CD4-positive, alpha-beta T cell treated with Interleukin-17A for 1 hour (primary cell): ENCODE data around the gene PROX2.

Source experiments
- DNase-seq: peaks from one replicate; pipeline ENCODE4 v3.0.0-alpha.2; 2020

Gene PROX2

DNA sequence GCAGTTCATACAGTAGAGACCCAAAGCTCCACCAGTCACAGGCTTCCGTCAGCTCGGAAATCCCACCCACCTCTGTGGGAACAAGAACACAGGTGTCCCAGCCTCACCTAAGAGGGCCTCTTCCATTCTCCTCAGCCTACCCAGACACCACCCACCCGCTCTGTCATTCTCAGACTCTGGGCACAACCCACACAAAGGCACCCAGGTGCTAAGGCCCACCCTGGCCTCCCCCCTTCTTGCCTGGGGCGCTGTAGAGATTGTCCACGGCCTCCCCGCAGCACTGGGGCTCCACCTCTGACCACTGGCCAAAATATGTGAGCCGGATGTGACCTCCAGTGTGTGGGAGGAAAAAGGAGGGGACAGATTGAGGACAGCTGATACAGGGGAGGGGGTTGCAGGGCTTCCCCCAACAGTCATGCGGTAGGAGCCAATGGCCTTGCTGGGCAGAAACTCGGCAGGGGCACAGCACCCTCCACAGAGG is 33.0 kb upstream of the PROX2 start:
- DNase-seq: no peak

DNA sequence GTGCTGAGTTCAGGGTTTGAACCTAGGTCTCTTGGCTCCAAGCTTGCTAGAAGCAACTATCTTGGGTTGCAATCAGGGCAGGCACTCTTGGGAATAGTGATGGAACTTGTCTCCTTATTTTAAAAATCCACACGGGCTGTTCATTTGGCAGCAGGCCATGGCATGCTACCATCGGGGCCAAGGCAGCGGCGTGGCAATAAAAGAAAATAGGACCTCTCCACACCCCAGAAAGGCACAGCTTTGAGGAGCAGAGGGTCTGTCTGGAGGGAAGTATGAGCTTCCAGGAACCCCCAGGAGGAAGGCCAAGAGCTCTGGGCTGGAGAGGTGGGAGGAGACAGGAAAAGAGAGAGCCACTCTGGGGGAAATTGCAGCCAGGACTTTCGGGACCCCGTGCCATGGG is 31.8 kb upstream of the PROX2 start:
- DNase-seq: no peak

DNA sequence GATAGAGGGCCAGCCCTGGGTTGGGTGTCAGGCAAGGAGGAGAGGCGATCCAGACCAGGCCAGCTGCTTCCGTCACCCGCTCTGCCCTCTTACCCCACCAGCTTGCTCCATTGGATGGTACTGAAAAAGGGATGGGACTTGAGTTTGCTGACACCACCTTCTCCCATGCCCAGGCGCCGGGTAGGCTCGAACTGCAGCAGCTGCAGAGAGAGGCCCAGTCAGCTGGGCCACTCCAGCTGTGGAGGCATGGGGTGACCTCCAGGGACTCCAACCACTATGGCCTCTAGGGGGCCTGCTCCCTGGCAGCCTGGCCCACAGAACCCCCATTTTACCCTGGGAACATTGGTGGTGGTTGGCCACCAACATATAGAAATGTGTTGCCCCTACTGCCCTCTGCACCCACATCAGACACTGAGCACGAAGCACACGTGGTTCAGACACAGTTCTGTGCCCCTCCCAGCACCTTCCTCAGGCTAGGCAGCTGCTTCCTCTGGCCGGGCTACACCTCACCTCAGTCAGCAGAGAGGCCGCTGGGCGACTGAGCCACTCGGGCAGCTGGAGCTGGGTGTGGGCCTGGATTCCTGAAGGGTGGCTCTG is 31.1 kb upstream of the PROX2 start:
- DNase-seq: no peak

DNA sequence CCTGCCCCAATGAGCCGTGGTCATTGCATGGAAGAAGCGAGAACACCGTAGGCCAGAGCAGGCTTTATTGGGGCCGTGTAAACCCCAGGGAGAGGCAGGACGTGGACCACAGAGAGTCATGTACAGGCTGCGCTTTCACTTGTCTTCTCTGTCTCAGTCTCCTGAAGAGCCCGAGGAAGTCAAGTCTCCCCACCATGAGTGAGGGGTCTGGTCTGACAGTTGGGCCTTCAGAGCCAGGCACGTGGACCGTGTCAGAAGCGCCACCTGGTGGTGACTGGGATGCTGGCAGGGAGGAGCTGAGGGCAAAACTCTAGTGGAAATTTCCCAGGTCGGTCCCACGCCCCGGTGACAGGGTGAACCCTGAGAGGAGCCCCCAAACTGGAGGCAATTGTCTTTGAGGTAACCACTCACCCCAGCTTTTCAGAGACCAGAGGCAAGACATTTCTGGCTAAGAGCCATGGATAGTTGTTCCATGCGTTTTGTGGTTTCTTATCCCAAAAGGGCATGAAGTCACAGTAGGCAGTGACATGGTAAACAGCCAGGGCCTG is 29.7 kb upstream of the PROX2 start:
- peak; percentile 79 for DNase-seq

DNA sequence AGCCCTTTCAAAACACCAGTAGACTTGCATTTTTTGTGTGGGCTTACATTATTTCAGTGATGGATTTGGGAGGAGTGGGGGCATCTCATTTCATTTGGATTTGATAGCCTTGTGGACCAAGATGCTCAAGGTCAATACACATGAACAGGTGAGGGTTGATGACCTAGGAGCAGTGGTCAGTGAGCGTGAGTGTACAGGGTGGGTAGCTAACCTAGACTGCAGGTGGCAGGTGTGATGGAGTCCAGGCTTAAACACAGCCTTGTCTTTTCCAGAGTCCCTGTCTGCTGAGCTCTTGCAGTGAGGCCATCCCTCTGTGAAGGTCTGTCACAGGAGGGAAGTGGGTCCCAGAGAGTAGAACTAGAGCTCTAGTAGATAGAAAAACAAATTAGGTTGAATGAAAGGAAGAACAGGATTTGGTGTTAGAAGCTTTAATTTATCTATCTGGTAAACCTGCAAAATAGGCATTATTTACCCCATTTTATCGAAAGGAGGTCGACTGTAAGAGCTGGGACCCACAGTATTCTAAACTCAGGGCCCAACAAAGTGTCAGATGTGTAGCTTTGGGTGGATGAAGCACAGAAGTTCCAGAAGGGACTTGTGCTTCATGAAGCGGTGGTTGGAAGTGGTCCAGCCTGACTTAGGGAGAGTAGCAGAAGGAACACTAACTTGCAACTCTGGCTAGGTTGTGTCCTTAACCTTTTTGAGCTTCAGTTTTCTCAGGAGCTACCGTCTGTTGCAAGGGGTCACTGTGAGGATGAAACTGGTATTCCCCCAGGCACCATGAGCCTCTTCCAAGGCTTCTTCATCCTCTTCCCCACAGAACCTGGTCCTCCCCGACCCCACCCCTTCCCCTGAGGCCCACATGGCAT is 28.9 kb upstream of the PROX2 start:
- DNase-seq: no peak

DNA sequence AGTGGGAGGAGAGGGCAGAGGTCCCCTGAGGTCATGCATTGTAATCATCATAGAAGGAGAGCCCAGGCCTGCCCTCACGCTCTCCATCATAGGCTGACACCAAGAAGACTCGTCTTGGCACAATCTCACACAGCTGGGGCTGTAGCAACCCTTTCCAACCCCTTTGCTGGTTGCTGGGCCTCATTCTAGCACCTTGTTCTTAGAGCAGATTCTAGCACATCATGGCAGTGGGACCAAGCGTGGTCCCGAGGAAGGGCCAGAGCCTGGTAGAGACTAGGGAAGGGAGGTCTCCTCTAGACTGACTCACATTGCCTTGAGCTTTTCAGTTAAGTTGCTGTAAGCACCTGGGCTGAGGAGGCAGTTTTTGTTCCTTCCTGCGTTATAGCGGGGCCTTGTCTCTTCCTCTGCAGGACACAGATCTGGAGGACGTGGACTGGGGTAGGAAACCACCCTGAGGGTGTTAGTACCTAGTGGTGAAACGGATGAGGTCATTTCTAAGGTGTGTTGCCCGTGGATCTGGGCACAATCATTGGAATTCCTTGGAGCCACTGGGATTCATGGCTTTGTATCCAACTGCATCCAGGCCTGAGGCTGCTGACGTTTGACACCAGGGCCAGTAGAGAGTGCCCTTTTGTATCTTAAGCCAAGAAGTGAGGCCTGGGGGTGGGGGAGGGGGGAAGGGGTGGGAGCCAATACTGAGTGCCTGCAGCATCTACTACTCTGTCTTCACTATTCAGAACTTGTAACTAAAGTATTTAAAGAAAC is 27.2 kb upstream of the PROX2 start:
- DNase-seq: no peak

DNA sequence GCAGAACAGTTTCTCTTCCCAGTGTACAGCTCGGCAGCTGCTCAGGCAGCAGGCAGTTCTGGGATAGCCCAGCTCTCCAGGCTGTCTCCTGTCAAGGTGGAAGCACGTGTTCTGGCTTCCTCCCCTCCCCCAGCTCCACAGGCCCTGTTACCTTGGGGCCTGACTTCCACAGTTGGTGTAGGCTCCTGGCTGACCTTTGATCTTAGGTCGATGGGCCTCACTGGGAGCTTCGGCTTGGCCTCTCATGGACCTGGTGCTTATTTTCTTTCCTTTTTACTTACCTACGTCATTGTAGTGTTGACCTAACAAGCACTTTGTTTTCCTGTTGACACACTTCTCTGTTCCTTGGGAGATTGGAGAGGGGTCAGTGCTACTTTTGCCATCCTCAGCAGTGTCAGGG is 22.7 kb upstream of the PROX2 start:
- no peak for DNase-seq

DNA sequence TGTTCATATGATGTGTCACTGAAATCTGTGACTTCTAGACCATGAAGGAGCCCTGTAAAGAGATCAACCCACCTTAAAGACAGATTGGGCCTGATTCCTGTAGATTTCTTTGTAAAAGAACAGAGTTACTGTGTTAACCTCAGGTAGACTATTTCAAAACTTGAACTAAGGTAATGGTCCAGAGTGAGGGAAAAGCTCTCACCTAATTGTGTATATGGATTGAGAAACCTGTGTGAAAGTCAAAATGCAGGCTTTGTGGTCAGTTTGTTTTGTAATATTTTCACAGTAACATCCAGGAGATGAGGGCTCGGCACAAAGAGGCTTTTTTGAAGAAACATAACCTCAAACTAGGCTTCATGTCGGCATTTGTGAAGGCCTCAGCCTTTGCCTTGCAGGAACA is 22.1 kb upstream of the PROX2 start:
- DNase-seq: no peak

DNA sequence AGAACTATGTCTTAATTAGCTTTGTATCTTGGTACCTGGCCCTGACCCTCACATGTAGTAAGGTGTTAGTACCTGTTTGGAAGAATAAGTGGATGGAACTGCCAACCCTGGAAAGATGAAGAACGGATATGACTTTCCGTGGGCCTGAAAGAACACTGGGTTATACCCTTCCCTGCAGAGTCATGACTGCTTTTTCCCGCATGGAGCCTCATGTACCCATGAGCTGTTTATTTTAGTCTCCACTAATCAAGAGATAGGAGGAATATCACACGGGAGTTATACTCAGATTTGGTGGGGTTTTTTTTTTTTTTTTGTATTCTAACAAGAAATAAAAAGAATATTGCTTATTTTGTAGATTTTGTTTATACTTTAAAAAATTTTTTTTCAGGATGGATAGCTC is 21.7 kb upstream of the PROX2 start:
- DNase-seq: no peak

DNA sequence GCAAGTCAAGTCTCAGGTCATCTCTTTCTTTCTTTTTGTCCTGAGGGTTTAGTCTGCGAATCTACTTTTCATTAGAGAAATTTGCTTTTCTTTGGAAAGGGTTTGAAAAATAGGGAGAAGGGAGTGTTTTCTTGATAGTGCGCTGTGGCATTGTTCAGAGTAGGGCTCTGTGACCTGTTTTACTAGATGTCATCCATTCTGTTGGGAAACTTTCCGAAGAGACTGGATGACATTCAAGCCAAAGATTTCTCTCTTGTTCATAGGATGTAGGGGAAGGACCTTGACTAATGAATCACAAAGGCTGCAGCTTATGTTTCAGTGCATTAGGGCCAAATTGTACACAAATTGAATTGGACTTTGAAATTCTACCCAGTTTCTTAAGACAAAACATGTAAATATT is 20.5 kb upstream of the PROX2 start:
- DNase-seq: no peak

DNA sequence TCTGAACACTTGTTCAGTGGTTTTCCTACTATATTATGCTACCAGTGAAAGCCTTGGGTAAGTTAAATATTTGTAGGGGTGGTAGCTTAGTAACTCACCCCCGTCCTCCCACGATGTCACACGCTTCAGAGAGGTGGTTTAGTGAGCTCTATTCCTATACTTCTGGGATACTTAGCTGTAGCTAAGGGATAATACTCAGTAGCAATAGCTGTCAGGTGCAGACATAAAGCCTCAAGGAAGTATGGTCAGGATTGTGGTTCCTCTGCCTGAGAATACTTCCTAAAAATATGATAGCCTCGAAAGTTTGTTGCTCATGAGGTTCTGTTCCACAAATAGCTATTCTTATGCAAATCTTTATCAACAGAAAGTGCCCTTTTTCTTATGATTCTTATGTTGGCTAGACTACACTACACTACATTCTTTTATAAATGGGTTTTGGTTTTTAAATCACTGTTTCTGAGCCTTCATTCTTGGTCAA is 17.7 kb upstream of the PROX2 start:
- DNase-seq: no peak

DNA sequence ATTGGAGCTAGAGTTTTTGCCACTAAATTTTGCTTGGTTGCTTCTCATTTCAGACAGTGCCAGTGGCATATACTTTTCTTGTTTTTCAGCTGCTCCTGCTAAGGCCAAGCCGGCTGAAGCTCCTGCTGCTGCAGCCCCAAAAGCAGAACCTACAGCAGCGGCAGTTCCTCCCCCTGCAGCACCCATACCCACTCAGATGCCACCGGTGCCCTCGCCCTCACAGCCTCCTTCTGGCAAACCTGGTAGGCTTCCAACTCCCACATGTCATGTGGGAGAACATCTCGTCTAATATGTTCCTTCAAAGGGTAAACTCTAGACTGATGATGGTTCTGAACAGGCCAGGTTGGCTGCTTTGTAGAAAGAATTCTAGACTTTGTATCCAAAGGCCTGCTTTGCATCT is 16.8 kb upstream of the PROX2 start:
- DNase-seq: no peak

DNA sequence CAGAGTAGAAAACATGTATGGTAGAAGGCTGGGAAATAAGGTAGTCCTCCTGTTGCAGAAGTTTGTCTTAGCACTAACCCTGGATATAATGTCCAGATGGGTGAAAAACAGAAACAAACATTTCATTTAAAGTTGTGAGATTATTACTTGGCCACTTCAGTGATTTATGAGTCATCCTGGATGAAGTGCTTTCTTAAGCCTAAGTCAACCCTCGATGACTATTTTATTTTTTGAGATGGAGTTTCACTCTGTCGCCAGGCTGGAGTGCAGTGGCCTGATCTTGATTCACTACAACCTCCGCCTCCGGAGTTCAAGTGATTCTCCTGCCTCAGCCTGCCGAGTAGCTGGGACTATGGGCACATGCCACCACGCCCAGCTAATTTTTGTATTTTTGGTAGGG is 15.9 kb upstream of the PROX2 start:
- DNase-seq: no peak

DNA sequence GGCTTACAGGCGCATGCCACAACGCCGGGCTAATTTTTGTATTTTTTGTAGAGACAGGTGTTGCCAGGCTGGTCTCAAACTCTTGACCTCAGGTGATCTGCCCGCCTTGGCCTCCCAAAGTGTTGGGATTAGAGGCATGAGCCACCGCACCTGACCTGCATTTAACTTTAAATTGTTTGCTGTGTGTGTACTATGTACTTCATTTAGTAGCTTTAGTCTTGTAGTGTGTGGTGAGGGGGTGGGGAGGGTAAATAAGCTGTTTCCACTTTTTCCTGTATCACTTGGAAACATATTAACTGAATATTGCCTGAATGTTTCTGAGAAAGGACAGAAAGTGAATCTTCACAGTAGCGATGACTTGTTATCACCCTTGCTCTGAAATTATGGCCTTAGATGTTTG is 14.3 kb upstream of the PROX2 start:
- no peak for DNase-seq

DNA sequence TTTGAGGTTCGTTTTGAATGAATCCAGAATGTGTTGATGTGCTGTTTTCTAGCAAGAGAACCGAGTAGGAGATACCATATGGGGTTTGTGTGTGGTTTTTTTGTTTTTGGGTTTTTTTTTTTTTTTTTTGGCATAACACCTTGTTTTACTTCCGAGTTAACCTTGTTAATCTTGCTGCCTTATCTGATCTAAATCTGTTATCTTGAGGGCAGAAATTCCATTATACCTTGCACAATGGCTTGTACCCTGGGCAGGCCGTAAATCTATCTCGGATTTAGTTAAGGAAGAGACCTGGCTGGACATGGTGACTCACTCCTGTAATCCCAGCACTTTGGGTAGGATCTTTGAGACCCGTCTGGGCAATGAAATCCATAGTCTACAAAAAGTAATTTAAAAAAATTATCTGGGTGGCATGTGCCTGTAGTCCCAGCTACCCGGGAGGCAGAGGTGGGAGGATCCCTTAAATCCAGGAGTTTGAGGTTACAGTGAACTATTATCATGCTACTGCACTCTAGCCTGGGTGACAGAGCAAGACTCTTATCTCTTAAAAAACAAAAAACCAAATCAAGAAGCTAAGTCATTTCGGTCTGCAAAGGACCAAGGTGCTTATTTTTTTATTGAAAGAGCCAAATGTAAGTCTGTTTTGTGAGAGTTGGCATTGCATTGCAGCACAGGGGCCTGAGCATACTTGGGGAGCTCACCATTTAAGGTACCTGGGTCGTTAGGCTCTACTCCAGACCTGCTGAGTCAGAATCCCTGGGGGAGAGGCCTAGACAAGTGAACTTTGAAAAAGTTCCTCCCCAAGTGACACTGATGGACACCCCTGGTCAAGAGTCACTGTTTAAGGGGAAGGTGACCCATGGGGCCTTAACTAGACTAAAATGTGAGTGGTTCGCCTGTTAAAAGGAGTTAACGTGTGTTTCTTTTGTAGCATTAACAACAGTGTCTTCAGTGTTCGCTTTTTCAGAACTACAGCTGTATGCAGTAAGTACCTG is 12.5 kb upstream of the PROX2 start:
- peak; percentile 27 for DNase-seq

DNA sequence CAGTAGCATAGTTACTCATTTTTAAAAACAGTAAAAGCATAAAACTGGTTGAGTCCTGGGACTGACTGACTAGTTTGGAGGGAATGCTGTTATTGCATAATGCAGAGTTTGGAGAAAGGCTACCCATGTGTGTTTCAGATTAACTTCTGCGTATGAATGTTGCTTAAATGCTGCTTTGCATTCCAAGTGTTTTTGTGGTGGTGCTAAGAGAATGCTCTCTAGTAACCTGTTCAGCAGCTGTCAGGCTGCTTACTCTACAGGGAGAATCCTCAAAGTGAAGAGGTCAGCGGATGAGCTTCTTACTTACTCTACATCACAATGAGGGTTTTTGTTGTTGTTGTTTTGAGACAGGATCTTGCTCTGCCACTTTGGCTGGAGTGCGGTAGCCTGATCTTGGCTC is 10.1 kb upstream of the PROX2 start:
- DNase-seq: no peak

DNA sequence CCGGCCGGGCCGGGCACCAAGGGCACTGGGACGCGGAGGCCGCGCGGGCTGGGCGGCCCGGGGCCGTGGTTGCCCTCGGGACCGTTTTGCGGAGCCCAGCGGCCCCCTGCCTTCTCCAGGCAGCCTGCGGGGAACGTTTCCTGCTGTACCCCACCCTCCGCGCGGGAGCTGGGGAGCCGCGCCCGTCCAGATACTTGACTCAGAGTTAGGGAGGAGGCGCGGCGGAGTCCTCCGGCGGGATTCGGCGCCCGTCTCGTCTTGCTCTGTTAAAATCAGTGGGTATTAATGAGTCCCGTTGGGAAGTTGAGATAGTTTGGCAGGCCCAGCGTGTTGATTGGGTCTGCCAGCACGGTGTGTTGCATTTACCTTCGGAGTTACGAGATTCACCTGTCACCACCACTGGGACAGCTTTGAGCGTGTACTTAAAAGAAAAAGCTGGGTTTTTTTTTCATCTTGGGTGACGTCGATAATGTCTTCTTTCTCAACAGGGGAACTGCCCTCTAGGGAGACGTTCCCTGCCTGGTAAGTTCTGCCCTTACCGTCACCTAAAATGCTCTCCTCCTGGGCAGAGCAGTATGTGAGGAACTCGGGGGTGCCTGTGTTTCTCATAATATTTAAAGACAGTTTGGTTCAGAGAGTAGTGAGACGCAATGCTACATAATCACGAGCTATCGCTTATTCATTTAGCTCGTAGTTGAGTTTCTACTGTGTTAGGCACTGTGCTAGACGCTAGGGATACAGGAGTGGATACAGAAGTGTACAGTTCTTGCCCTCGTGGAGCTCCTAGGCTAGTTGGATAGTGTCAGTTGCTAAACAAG is 6.4 kb upstream of the PROX2 start:
- peak; percentile 76 for DNase-seq

DNA sequence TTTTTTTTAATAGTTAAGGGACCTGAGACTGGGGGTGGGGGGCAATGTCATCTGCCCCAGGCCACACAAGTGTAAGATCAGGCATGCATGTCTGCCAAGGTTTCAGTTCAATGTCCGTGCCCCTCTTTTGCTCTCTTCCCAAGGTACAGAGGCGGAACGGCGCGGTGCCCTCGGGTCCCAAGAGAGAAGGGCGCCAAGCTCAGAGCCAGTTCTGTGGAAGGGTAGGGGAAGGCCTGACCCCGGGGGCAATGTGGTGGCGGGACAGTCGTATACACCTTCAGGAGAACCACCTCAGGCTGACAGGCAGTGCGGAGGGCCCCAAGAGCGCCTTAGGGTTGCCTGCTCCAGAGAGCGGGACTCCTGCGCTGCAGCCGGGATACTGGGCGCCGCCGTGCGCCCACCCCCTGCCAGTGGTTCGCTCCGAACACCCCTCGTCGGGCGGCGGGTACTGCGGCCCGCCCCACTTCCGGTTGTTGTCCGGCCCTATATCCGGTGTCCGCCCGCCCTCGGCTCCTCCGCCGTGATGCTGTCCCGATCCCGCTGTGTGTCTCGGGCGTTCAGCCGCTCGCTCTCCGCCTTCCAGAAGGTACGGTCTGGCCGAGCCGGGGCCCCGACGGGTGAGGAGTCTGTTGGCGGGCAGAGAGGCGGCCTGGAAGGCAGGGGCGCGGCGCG is 5.6 kb upstream of the PROX2 start, which contains the start of gene DLST:
TSS of gene DLST (plus strand) at position 486 of the 672 bp plus-strand sequence. CDS start at position 524, 38 bp downstream.
- peak; percentile 89 for DNase-seq

DNA sequence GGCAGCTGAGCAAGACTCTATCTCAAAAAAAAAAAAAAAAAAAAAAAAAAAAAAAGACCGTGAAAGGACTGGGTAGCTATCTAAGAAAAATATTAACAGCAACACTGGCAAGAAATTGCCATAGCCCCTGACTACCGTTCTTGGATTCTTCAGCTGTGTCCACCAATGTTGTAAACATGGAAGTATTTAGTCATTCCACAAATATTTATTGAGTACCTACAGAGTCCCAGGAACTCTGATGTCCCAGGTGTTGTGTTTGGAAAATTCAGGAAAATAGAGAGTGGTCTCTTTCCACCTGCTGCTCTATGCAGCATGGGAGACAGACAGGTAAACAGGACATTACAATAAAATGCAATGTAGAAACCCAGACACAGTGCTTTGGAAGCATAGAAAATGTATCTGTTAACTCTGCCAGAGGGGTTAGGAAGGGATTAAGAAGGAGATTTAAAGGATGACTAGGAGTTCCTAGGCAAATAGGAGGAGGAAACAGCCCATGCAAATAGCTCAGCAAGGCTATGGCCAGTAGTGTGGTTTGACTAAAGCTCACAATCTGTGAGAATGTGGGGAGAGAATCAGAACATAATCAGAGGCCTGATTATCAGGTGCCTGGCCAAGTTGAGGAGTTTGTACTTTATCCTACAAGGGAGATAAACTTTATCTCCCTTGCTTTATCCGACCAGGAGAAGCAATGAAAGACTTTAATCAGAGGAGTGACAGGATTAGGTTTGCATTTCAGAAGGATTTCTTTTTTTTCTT is 3.7 kb upstream of the PROX2 start:
- no peak for DNase-seq

DNA sequence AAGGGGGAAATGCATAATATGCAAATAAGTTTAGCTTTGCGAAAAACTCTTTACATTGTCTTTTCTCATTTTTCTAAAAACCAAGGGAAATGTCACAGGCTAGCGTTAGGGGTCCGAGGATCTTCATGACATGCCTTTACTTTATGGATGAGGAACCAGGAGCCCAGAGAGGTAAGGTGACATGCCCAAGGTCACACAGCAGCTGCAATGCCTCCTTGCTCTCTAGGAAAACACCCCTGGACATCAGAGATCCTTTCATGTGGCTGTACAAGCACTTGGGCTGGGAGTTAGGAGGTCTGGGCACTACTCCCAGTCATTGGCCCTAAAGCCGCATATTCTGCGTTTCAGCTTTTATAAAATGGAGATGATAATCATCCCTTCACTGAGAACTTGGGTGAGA is 741 bp downstream of the PROX2 start:
- no peak for DNase-seq
